NCI-H524 treated with DMSO at 0.1 percent for 48 hours (cell line): ENCODE results near the gene SVOPL.

ENCODE experiments used
- DNase-seq: peaks from one replicate; lab custom pipeline; 2025; lab: John Stamatoyannopoulos, UW

The SVOPL gene

GRCh38 chr7:138661069-138661635 lies 40.0 kb downstream of the SVOPL start:
- DNase-seq: no peak

DNA sequence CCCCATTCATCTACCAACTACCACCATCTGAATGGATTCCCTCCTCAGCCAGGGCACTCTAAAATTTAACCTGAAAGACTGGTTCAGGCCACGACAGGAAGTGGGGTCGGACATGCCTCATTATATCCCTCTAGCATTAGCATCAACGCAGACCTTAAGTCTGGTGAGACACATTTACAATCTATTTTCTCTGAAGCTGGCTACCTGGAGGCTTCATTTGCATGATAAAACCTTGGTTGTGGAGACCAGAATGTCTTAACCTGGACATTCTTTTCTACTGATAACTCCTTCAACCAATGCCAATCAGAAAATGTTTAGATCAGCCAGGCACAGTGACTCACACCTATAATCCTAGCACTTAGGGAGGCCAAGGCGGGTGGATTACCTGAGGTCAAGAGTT lies 42.3 kb downstream of the SVOPL start:
- DNase-seq: no peak

DNA sequence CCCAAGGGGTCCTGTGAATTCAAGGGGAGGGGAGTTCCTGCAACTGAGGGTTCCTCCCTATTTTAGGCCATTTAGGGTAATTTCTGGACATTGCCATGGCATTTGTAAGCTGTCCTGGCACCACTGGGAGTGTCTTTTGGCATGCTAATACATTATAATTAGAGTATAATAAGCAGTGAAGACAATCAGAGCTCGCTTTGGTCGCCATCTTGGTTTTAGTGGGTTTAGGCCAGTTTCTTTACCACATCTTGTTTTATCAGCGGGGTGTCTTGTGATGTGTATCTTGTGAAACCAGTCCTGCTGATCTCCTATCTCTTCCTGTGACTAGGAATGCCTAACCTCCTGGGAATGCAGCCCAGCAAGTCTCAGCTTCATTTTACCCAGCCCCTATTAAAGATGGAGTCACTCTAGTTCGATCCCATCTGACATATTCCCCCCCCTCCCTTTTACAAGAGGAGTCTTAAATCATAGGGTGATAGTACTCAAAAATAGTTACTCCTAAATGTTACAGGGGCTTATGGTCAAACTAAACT lies 43.2 kb downstream of the SVOPL start:
- no peak for DNase-seq

- DNase-seq: no peak
These were observed 44.2 kb downstream of the SVOPL start for GRCh38 chr7:138656952-138657351.

DNA sequence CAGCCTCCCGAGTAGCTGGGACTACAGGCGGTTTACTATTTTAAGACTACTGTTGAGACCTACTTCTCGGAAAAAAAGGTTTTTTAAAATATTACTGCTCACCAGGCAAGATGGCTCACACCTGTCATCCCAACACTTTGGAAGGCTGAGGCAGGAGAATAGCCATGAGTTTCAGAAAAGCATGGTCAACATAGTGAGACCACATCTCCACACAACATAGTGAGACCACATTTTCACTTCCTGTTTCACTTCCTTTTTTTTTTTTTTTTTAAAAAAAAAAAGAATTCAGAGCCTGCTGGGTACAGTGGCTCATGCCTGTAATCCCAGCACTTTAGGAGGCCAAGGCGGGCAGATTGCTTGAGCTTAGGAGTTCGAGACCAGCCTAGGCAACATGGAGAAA lies 46.5 kb downstream of the SVOPL start:
- no peak for DNase-seq

DNA sequence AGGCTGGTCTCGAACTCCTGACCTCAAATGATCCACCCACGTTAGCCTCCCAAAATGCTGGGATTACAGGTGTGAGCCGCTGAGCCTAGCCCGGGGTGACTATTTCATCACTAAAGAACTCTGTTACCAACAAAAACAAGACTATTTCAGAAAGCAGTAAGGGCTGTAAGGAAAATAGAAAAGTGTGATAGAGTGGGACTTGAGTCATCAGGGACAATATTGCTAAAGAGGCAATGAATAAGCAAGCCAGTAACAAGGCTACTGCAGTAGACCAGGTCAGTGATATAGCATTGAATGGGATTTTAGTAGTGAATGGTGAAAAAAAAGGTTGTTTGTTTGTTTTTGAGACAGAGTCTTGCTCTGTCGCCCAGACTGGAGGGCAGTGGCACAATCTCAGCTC lies 51.7 kb downstream of the SVOPL start:
- no peak for DNase-seq

DNA sequence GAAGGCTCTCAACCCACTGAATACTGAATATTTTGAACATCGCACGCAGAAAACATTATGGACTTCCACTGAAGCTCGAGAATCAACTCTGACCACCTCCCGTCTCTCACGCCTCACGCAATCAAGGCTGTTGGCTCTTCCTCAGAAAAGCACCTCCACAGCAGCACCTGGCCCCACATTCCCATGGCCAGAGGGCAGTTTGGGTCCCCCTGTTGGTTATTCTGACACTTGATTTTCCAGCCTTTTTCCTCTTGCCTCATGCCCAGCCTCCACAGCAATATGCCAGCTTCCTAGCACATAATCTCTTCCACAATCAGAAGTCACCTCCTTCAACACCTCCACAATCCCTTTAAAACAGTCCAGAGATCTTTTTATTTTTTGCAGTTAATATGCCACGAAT lies 55.9 kb downstream of the SVOPL start:
- DNase-seq: no peak

DNA sequence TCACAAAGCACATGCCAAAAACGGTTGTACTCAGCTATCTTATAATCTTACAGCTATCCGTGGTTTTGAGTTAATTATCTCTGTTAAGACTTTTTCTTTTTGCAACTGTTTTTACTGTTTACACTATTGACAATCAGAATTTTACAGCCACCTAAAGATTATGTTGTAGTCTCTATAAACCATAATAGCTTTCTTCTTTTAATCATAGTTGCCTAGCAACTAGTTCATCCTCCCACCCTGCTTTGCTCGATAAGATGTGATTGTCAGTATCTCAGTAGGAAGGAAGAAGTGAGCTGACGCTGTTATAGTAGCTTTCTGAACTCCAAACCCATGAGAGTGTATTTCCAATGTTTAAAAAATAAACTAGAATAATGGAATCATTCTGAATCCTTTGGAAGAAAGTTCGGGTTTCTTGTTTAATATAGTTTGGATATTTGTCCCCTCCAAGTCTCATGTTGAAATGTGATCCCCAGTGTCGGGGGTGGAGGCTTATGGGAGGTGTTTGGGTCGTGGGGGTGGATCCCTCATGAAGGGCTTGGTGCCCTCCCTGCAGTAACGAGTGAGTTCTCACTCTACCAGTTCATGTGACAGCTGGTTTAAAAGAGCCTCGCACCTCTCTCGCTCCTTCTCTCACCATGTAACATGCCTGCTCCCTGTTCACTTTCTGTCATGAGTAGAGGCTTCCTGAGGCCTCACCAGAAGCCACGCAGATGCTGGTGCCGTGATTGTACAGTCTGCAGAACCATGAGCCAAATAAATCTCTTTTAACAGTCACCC lies 68.1 kb downstream of the SVOPL start:
- no peak for DNase-seq

GRCh38 chr7:138632384-138632783 lies 68.8 kb downstream of the SVOPL start:
- DNase-seq: no peak

DNA sequence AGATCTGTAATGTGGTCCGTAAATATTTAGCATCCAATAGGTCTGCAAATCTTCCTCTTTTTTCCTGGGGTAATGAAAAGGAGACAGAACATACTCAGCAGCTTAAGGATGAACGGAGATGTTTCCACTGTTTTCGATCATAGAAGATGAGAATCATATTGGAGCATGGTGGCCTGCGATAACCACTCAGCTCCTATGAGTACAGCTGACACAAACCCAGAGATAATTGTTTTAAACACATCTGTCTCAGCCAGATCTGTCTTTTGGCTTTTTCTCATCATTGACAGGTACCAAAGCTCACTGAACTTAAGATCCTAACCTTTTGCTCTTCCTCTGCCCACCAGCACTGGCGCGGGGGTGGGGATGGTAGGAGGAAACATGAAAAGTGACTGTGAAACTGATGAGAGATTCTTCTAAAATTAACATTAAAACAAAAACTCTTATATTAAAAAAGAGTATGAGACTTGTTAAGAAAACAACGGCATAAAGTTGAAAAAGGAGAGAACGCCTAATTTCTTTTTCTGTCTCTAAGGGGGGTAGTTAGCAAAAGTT lies 71.0 kb downstream of the SVOPL start:
- DNase-seq: no peak

- no peak for DNase-seq
These were observed 73.8 kb downstream of the SVOPL start for GRCh38 chr7:138627361-138627760.

GRCh38 chr7:138626846-138627245 lies 74.3 kb downstream of the SVOPL start:
- DNase-seq: no peak

DNA sequence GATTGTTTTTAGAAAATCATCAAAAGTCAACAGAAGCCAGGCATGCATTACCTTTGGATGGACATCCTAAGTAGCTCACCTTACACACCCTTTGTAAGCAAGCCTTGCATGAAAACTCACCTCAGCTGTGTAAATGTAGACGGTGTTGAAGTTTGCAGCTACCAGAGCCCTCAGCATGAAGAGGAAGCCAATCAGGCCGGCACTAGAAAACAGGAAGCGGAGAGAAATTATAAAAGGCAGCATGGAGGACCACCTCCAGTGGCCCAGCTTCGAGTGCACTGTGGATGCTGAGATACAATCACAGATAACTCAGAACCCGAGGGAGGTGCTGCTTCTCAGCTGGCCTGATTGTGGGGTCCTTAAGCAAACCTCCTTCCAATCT lies 75.3 kb downstream of the SVOPL start:
- DNase-seq: no peak

- no peak for DNase-seq
These were observed 75.9 kb downstream of the SVOPL start for GRCh38 chr7:138625084-138625848.

DNA sequence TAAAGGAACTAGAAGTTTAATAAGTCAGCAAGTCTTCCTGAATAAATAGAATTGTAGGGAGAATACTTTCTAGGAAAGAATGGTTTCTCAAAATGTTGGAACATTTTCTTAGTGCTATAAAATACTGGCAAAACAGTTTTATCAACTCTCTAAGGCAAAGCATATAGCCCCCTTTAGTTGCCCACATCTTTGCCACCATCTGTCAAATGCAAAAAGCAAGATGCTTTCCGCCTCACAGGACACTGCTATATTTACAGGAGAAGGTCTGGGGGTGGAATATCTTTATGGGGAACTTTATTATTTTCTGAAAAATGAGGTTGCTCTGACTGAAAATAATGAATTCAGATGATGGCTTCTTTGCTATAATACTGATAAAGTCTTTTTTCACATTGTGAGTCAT lies 78.3 kb downstream of the SVOPL start:
- DNase-seq: no peak

DNA sequence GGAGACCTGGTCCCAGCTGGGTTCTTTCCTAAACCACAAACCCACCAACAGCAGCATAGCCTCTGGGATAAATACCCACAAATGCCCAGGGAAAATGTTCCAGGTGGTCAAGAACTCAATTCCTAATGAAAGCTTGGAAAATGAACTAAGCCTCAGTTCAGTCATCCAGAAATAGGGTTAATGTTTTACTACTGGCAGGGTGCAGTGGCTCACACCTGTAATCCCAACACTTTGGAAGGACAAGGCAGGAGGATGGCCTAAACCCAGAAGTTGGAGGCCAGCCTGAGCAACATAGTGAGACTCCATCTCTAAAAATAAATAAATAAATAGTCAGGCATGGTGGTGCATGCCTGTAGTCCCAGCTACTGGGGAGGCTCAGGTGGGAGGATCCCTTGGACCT lies 82.2 kb downstream of the SVOPL start:
- DNase-seq: no peak

- no peak for DNase-seq
These were observed 82.7 kb downstream of the SVOPL start for GRCh38 chr7:138618506-138618905.

GRCh38 chr7:138616085-138616484 lies 85.1 kb downstream of the SVOPL start:
- DNase-seq: no peak

DNA sequence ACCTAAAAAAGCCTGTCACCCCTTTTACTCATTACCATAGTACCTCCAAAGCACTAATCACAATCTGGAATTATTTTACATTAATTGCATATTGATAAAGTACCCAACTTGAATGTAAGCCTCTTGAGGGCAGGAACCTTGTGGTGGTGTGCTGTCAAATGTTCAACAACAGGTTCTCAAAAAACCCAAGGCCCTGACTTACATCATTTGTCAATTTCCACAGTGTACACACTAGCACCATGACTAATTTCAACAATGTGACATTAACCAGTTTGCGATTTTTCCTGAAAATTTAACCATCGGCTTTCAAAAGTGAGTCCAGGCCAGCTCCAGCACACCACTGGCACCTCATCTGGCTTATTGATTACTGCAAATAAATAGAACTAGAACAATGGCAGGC lies 87.5 kb downstream of the SVOPL start:
- no peak for DNase-seq

GRCh38 chr7:138610671-138611170 lies 90.4 kb downstream of the SVOPL start:
- no peak for DNase-seq

DNA sequence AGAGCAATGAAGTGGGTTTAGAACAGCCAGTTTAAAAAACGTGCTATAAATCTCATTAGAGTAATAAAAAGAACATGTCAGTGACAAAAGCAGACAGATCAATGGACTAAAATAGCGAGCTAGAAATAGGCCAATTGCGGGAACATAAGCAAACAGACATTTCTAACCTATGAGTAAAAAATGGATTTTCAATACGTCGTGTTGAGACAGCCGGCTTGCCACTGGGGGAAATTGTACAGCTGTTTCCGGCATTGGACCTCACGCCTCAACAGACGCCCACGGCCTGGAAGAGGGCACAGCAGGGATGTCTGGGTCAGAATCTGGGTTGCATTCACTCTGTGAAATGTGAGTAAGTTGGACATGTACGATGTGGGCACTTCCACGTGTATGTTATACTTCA lies 92.9 kb downstream of the SVOPL start:
- no peak for DNase-seq
